ENCODE data around the gene POTEF. TPM values are rescaled to one million over a fixed set of nuclear protein-coding genes. Genes with fewer than 3 reads are reported as not detected.
"Not testable (repeated sequence)": the region's sequence is repeated elsewhere in the genome, so short reads cannot be mapped to it uniquely, and the experiment has no call there.

The POTEF gene
- polyA plus RNA-seq, 1 donor (not counting 4 experiments of a cell fraction or from before 2014, with no cell fraction given) = not detected

GRCh38 chr2:130150181-130151144 lies 21.4 kb upstream of the POTEF start:
- Histone ChIP-seq H3K4me1 (ENCODE audit: control insufficient read depth, extremely low read depth, insufficient read depth, low read length) (no peaks in the 10 kb centered on the region), H3K9me1 (ENCODE audit: control insufficient read depth, extremely low read depth, insufficient read depth, low read length) (no peaks in the 10 kb centered on the region), H2AFZ (ENCODE audit: control insufficient read depth, low read length) (no peak overlapping the region), H3K27me3 (ENCODE audit: control insufficient read depth, extremely low read depth, insufficient read depth, low read length) (no peaks in the 10 kb centered on the region), H3K4me3 (ENCODE audit: control insufficient read depth in 2 of 3, extremely low read depth in 1 of 3, insufficient read depth in 2 of 3, low read depth in 1 of 3, low read length in 3 of 3) (no peak overlapping the region), H3K4me2 (ENCODE audit: control insufficient read depth, extremely low read depth, insufficient read depth, low read depth, low read length) (no peak overlapping the region), H3K27ac (ENCODE audit: control insufficient read depth, insufficient read depth, low read length) (no peak overlapping the region), H3K79me2 (ENCODE audit: control insufficient read depth, insufficient read depth, low read length) (no peaks in the 10 kb centered on the region), H3K36me3 (ENCODE audit: control insufficient read depth in 2 of 2, extremely low read depth in 1 of 2, insufficient read depth in 2 of 2, low read length in 2 of 2) (peaks cover 0 to 8% of the 10 kb centered on the region in 2 experiments), H3K9me3 (ENCODE audit: control insufficient read depth, low read depth, low read length) (no peaks in the 10 kb centered on the region), H4K20me1 (ENCODE audit: control insufficient read depth, extremely low read depth, insufficient read depth, low read length) (no peaks in the 10 kb centered on the region), H3K9ac (ENCODE audit: control insufficient read depth, extremely low read depth, insufficient read depth, low read length) (no peak overlapping the region)
- no peak for DNase-seq (ENCODE audit: low read depth, low spot score)
- TF ChIP-seq EZH2 (IDR thresholded peaks at IDR 0.05; ENCODE audit: low read length) (no peak), CTCF (optimal IDR thresholded peaks at IDR 0.05 in 1 of 3, IDR thresholded peaks at IDR 0.05 in 1 of 3, conservative IDR thresholded peaks at IDR 0.05 in 1 of 3; ENCODE audit: extremely low read depth in 1 of 3, insufficient read depth in 2 of 3, low read length in 3 of 3) (no peak)
- dilution Hi-C loops (cut with MboI; ENCODE audit: extremely low pct_ligation_motif_present, low sequenced_read_pairs) = no loop called here
- no peak for FAIRE-seq

GRCh38 chr2:130148515-130148914 lies 19.5 kb upstream of the POTEF start:
- H3K4me1 ChIP-seq (ENCODE audit: control insufficient read depth, extremely low read depth, insufficient read depth, low read length); FAIRE-seq; H3K9me3 ChIP-seq (ENCODE audit: control insufficient read depth, low read depth, low read length); H3K79me2 ChIP-seq (ENCODE audit: control insufficient read depth, insufficient read depth, low read length); dilution Hi-C loops (cut with MboI; ENCODE audit: extremely low pct_ligation_motif_present, low sequenced_read_pairs); H4K20me1 ChIP-seq (ENCODE audit: control insufficient read depth, extremely low read depth, insufficient read depth, low read length); H3K27me3 ChIP-seq (ENCODE audit: control insufficient read depth, extremely low read depth, insufficient read depth, low read length); H2AFZ ChIP-seq (ENCODE audit: control insufficient read depth, low read length); H3K36me3 ChIP-seq (ENCODE audit: control insufficient read depth in 2 of 2, extremely low read depth in 1 of 2, insufficient read depth in 2 of 2, low read length in 2 of 2); DNase-seq (ENCODE audit: low read depth, low spot score); H3K4me2 ChIP-seq (ENCODE audit: control insufficient read depth, extremely low read depth, insufficient read depth, low read depth, low read length); H3K9ac ChIP-seq (ENCODE audit: control insufficient read depth, extremely low read depth, insufficient read depth, low read length); H3K4me3 ChIP-seq (ENCODE audit: control insufficient read depth in 2 of 3, extremely low read depth in 1 of 3, insufficient read depth in 2 of 3, low read depth in 1 of 3, low read length in 3 of 3); H3K27ac ChIP-seq (ENCODE audit: control insufficient read depth, insufficient read depth, low read length); H3K9me1 ChIP-seq (ENCODE audit: control insufficient read depth, extremely low read depth, insufficient read depth, low read length): not testable (repeated sequence)

- DNase-seq (ENCODE audit: low read depth, low spot score); H3K9ac ChIP-seq (ENCODE audit: control insufficient read depth, extremely low read depth, insufficient read depth, low read length); H4K20me1 ChIP-seq (ENCODE audit: control insufficient read depth, extremely low read depth, insufficient read depth, low read length); H3K4me1 ChIP-seq (ENCODE audit: control insufficient read depth, extremely low read depth, insufficient read depth, low read length); H3K9me1 ChIP-seq (ENCODE audit: control insufficient read depth, extremely low read depth, insufficient read depth, low read length); H3K9me3 ChIP-seq (ENCODE audit: control insufficient read depth, low read depth, low read length); H3K79me2 ChIP-seq (ENCODE audit: control insufficient read depth, insufficient read depth, low read length); H3K36me3 ChIP-seq (ENCODE audit: control insufficient read depth in 2 of 2, extremely low read depth in 1 of 2, insufficient read depth in 2 of 2, low read length in 2 of 2); H3K27ac ChIP-seq (ENCODE audit: control insufficient read depth, insufficient read depth, low read length); FAIRE-seq; dilution Hi-C loops (cut with MboI; ENCODE audit: extremely low pct_ligation_motif_present, low sequenced_read_pairs); H3K27me3 ChIP-seq (ENCODE audit: control insufficient read depth, extremely low read depth, insufficient read depth, low read length); H3K4me2 ChIP-seq (ENCODE audit: control insufficient read depth, extremely low read depth, insufficient read depth, low read depth, low read length): not testable (repeated sequence)
- Histone ChIP-seq H3K4me3 (ENCODE audit: control insufficient read depth in 2 of 3, extremely low read depth in 1 of 3, insufficient read depth in 2 of 3, low read depth in 1 of 3, low read length in 3 of 3) (peak within 1 kb of the TSS in 1 of 3 experiments; percentile 5), H2AFZ (ENCODE audit: control insufficient read depth, low read length) (peak within 1 kb of the TSS; percentile 77)
These were observed 16.0 kb upstream of the POTEF start, which contains the start of gene CCDC74B for GRCh38 chr2:130145006-130145414. Gene CCDC74B, minus strand, starts transcription at chr2:130145112. Its CDS starts 116 bp downstream, at chr2:130144996.

GRCh38 chr2:130143266-130144039 lies 14.4 kb upstream of the POTEF start:
- H2AFZ ChIP-seq (ENCODE audit: control insufficient read depth, low read length); H3K9me1 ChIP-seq (ENCODE audit: control insufficient read depth, extremely low read depth, insufficient read depth, low read length); DNase-seq (ENCODE audit: low read depth, low spot score); H4K20me1 ChIP-seq (ENCODE audit: control insufficient read depth, extremely low read depth, insufficient read depth, low read length); H3K27ac ChIP-seq (ENCODE audit: control insufficient read depth, insufficient read depth, low read length); dilution Hi-C loops (cut with MboI; ENCODE audit: extremely low pct_ligation_motif_present, low sequenced_read_pairs); H3K9me3 ChIP-seq (ENCODE audit: control insufficient read depth, low read depth, low read length); H3K4me1 ChIP-seq (ENCODE audit: control insufficient read depth, extremely low read depth, insufficient read depth, low read length); H3K27me3 ChIP-seq (ENCODE audit: control insufficient read depth, extremely low read depth, insufficient read depth, low read length); H3K36me3 ChIP-seq (ENCODE audit: control insufficient read depth in 2 of 2, extremely low read depth in 1 of 2, insufficient read depth in 2 of 2, low read length in 2 of 2); H3K4me3 ChIP-seq (ENCODE audit: control insufficient read depth in 2 of 3, extremely low read depth in 1 of 3, insufficient read depth in 2 of 3, low read depth in 1 of 3, low read length in 3 of 3); H3K9ac ChIP-seq (ENCODE audit: control insufficient read depth, extremely low read depth, insufficient read depth, low read length); H3K79me2 ChIP-seq (ENCODE audit: control insufficient read depth, insufficient read depth, low read length); H3K4me2 ChIP-seq (ENCODE audit: control insufficient read depth, extremely low read depth, insufficient read depth, low read depth, low read length); FAIRE-seq: not testable (repeated sequence)

Measured in keratinocyte (primary cell).